ENCODE measurements around the gene LRRN4CL.
A peak's percentile ranks its signal among the peaks of the same experiment; 100 is the strongest.
"Not testable (repeated sequence)": the region's sequence is repeated elsewhere in the genome, so short reads cannot be mapped to it uniquely, and the experiment has no call there.

The LRRN4CL gene

DNA sequence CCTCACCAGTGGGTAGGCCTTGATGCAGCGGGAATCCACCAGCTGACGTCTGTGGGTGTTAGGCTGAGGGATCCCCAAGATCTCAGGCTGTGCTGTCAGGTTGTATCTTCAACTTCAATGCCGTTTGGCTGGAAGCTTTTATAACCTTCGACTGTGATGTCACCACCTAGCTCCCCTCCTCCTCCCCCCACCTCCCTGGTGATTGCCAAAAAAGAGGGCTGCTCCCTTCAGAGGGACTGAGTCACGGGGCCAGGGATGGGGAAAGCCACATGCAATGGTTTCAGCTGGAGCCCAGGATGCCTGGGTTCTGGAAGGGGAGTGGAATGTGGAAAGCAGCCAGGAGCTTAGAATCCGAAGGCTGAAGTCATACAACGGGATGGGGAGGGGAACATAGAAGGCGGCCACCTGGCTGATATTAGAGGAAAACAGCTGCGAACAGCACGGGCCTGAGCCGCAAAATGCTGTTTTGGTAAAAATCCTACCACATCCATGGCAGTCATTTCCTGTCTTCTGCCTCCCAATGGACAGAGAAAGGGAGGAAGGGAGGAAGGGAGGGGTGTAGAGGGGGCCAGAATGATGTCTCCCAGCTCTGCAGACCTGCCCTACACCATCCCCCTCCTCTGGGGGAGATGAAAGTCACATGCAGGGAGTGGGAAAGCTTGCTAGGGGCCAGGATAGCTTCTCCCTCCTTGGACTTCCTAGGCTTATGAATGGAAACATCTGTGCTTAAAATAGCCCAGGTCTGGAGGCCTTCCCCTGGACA lies at the start of gene LRRN4CL:
LRRN4CL (minus strand) TSS at position 110 of the 763 bp plus-strand sequence. CDS start 1,022 bp downstream, outside the sequence.
- DNase-seq, result no peak

DNA sequence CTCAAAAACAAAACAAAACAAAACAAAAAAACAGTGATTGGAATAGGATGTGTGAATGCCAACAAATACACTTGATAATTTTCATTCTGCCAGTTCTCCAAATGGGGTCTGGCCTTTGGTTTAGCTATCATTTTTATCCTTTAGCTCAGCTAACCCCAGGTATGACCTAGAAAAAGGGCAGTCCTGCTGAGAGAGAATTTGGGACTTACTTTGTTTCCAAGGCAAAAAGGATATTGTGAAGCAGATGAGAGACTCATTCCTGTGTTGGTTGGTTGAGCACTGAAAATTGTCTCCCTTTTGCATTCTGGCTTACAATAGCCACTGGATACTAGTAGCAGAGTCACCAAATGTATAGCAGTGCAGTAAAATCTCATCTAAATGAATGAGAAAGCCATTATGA lies 47.9 kb upstream of the LRRN4CL start:
- no peak for DNase-seq

- peak; percentile 38 for DNase-seq
Measured at GRCh38 chr11:62732830-62733229, 43.5 kb upstream of the LRRN4CL start.

DNA sequence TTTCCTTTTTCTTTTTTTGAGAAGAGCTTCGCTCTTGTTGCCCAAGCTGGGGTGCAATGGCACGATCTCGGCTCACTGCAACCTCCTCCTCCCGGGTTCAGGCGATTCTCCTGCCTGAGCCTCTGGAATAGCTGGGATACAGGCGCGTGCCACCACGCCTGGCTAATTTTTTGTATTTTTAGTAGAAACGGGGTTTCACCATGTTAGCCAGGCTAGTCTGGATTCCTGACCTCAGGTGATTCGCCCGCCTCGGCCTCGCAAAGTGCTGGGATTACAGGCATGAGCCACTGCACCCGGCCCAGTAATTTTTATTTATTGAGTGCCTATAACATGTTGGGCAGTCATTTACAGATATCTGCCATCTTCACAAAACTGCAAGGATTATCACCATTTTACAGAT lies 40.7 kb upstream of the LRRN4CL start:
- not testable (repeated sequence) for DNase-seq

DNA sequence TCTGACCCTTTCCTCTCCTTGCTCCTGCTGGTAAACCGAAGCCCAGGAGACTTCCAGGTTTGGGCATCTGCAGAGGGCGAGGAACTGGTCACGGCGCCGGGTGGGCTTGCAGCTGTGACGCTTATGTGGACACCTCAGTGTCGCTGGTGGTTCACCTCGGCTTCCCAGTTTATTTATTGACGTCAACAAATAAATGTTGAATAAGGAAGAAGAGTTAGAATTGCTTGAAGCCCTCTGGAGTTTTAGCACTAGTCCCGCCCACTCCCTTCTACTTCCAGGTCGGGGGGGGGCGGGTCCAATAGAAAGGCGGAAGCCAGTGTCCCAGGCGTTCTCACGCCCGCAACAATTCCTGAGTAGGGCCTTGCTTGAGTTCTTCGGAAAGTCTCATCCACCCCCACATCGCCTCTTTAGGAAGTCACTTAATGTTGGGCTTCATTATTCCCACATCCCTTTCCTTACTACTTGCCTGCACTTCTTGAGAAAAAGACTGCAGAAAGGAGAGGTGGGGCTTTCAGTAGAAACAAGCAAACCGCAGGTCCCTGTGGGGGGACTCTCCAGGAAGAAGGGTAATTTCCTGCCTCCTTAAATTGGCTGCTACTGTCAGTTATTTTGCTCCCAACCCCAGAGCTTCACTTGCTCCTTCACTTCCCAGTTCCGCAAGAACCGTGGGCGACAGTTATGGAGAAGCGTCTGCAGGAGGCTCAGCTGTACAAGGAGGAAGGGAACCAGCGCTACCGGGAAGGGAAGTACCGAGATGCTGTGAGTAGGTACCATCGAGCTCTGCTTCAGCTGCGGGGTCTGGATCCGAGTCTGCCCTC lies 39.0 kb upstream of the LRRN4CL start, which contains the start of gene TTC9C:
TTC9C (plus strand) TSS at position 316 of the 818 bp plus-strand sequence; CDS start at position 679, 363 bp downstream.
- peak; percentile 88 for DNase-seq

DNA sequence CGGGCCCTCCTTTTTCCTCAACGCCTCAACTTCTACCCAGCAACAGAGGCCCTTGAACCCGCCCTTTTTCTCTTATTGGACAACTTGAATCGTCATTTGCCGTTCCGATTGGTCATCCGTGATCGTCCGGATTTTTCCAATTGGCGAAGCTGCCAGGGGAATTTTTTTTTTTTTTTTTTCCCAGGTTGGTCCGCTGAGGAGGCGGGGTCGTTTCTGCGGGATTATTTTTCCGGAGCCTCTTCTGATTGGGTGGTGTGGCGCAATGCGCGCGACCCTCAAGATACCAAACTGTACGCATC lies 38.5 kb upstream of the LRRN4CL start:
- DNase-seq, result peak; percentile 98

DNA sequence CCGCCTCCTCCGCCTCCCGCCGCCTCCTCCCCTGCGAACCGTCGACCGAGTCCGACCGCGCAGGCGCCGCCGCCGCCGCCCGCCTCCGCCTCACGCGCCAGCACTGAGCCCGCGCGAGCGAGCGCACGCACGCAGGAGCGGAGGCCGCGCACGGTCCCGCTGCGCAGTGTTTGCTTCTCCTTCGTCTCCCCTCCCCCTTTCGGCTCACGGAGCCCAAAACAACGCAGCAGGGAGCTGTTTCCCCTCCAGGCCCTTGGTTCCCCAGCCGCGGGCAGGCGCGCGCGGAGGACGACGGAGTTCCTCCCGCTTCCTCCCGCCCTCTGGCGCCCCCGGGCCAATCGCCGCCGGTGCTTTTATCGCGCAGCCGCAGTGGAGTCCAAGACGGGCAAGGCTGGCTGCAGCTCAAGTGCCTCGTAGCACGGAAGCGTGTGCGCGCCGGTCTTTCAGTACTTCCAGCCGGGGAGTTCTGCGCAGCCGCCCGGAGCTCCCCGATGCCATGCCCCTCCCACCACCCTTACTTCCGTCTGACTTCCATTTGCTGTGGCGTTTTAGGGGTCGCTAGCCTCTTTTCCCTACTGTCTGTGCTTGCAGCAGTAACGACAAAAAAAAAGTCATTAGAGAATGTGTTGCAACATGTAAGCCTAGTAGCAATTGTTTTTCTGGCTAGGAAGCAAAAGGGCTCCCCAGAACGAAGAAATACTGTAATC lies 38.0 kb upstream of the LRRN4CL start, which contains the start of gene HNRNPUL2:
HNRNPUL2 (minus strand) TSS at position 293 of the 707 bp plus-strand sequence. CDS start 301 bp downstream, outside the sequence.
- DNase-seq, result peak; percentile 100

DNA sequence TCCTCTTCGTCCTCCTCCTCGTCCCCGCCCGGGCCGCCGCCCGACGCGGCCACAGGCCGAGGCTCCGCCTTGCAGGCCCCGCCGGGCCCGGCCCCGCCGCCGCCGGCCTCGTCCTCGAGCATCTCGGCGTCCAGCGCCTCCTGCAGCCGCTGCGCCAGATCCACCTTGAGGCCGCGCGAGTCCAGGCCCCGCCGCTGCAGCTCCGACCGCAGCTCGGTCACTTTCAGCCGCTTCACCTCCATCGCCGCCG lies 37.5 kb upstream of the LRRN4CL start:
- DNase-seq, result no peak

DNA sequence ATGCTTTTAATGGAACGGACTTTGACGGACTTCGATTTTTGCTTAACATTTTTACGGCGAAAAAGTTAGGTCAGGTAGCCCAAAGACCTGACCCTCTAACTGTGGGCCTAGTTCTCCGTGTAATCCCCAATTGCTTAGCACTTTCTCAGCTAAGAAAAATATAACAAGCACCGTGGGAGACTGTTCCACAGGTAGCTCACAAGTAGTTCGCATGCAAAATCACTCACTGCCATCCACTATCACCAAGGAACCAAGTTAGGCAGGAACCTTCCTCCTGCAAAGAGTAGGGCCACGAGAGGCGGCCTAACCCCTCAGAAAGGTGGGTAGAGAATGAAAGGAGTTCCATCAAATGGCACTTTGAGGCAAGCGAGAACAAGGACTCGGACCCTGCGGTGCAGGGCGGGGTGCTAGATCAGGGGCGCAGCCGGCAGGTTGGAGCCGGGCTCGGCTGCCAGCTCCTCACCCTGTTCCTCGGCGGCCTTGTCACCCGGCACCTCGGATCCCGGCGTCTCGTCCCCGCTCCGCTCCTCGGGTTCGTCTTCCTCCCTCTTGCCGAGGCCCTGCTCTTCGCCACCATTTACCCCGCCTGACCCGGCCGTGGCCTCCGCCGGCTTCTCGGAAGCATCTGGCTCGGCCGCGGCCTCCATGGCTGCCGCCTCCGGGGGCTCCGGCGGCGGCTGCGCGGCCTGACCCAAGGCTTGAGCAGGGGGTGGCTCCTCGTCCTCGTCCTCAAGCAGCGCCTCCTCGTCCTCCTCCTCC lies 37.0 kb upstream of the LRRN4CL start:
- DNase-seq, result no peak

- no peak for DNase-seq
Measured at GRCh38 chr11:62725646-62726045, 36.3 kb upstream of the LRRN4CL start.

GRCh38 chr11:62724171-62724570 lies 34.8 kb upstream of the LRRN4CL start:
- DNase-seq, result no peak

DNA sequence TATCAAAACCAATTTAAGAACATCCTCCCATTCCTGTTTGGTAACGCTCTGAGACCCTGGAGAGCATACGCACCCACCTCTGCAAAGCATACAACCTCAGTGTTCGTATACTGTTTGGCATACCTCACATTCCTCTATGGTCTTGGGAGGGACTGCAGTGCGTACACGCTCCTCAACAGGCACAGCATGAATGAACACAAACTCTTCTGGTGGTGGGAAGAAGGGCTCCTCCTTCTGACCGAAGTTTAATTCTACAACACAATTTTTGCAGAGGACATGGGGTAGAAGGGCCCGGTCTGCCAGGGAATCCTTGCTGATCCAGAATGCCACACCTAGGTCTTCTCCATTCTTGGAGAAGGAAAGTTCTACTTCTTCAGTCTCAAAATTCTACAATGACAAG lies 32.7 kb upstream of the LRRN4CL start:
- peak; percentile 41 for DNase-seq

DNA sequence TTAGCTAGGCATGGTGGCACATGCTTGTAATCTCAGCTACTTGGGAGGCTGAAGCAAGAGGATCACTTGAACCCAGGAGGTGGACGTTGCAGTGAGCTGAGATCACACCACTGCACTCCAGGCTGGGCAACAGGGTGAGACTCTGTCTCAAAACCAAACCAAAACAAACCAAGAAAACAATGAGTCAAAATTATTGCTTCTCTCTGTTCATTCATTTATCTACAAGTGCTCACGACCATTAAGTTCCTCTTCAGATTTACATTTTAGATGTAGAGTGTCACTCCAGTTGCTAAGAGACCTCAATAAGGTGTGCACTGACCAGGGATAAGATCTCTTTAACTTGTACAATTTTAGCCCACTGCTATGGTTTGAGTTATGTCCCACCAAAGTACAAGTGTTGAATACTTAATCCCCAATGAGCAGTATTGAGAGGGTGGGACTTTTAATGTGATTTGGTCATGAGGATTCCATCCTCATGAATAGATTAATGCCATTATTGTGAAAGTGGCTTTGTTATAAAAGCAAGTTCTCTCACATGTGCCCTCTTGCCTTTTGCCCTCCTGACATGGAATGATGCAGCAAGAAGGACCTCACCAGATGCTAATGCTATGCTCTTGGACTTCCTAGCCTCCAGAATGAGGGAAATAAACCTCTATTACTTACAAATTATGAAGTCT lies 30.1 kb upstream of the LRRN4CL start:
- no peak for DNase-seq

DNA sequence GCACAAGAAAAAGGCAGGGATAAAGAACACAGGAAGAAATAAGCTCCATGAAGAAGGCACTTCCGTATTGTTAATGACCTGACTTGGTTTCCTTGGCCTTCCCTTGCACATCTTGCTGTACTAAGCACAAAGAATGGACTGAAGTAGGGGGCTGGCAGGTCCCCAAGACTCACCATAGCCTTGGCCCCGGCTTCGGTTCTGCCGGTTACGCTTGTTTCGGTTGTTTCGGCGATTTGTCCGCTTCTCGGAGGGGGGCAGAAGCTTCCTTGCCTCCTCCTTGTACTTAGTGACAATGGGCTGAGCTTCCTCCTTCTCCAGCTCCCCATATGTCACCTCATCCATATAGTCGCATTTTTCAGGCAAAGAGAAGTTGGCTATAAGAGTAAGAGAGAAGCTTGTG lies 27.5 kb upstream of the LRRN4CL start:
- no peak for DNase-seq

DNA sequence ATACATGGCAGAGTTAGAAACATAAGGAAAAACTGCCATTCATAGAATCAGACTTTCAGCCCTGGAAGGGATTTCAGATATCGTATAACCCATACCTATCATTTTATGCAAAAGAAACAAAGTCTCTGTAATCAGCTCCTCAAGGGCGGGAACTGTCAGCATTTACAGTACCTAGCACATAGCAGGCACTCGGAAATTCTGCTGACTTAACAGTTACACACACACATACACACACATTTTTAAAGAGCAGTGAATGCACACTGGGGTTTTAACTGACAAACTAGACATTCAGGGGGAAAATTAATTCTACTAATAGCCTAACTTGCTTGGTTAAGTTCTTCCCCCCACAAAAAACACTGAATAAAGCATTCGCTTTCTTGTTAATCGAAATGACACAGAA lies 26.9 kb upstream of the LRRN4CL start:
- no peak for DNase-seq

DNA sequence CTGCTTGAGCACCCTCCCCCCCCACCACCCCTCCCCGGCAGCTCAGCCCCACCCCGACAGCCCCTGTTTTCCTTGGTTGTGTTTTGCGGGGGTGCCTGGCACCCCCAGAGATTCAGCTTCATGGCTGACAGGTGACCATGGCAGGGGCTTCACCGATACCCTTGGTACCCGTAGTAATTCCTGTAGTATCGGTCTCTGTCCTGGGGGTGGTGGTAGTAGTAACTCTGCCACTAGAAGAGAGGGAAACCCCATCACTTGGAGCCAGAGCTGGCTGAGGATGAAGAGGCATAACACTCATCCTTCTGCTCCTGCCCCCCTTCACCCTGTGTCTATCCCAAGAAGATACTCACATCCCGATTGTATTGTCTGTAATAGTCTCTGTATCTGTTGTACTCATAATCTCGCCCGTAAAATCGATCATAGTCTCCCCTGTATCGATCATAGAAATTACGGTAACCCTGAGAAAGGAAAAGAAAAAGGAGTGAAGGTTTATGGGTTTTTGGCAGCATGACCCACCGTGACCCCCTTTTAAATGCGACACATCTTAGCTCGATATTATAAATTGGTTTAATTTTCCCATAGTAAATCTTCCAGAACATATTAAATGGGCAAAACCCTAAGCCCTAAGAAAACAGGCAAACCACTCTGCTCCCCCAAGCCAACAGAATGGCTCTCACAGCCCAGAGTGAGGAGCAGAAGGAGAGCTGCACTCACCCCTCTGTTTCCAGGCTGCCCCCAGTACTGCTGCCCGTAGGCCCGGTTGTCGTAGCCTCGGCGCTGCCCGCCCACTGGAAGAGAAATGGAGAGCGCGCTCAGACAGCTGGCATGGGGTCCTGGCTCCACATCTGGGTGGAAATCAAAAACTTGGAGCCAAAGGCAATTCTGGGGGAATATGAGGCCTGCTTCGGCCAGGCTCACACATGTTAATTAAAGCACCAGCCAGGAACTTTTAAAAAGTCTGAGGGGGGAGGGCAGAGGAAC lies 26.1 kb upstream of the LRRN4CL start:
- no peak for DNase-seq

DNA sequence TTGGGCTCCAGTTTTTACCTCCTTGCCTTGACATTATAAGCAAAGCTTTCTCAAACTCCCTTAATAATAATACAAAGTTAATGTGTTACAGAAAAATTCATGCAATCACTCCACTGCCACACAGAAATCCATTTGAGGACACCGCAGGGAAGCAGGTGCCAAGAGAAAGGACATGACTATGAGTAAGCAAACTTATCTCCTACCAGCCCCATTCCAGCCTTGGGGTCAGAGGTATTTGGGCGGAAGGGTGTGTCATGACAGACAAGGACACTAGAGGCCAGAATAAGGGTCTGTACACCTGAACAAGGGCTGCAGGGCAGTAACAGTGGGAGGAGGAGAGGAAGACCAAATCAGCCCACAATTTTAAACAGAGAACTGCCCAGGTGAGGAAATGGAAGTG lies 24.0 kb upstream of the LRRN4CL start:
- DNase-seq, result no peak

GRCh38 chr11:62712861-62713260 lies 23.5 kb upstream of the LRRN4CL start:
- DNase-seq, result no peak

DNA sequence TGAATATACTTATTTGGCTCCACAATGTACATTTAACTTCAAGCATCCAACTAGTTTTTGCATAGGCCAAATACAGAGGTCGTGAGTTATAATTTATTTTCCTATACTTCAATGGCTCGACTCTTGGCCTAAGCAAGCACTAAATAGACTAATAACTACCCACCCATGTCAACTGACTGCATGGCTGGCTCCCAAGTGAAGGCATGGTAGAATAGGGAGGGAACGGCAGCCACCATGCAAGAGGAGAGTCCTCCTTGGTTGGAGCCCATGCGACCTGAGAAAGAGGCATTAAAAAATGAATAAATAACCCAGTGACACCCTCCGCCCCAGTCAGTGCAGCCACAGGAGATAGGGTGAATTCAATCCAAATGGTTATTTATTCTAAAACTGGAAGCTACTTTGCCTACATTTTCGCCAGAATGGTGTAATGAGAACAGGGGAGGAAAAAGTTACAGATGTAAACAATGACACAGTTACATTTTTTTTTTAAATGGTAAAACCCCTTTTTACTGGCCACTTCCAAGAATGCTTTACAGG lies 23.0 kb upstream of the LRRN4CL start:
- no peak for DNase-seq

DNA sequence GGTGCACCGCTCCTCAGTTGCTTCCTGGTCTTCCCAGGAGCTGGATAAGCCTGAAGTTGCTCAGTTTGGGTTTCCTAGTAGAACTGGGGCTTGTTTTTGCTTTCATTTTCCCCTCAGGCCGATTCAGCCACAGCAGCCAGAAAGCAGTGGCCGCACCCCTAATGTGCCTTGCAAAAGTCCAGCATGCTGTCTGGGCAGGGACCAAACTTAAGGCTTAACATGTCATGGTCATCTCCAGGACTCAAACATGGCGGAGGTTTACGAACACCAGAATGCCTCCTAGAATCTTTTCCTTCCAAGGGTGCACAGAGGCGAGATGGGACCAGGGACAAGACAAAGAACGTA lies 20.6 kb upstream of the LRRN4CL start:
- DNase-seq, result peak; percentile 41
